ENCODE results near the gene ABHD6.
"Not testable (repeated sequence)": the region's sequence is repeated elsewhere in the genome, so short reads cannot be mapped to it uniquely, and the experiment has no call there.

The ABHD6 gene

DNA sequence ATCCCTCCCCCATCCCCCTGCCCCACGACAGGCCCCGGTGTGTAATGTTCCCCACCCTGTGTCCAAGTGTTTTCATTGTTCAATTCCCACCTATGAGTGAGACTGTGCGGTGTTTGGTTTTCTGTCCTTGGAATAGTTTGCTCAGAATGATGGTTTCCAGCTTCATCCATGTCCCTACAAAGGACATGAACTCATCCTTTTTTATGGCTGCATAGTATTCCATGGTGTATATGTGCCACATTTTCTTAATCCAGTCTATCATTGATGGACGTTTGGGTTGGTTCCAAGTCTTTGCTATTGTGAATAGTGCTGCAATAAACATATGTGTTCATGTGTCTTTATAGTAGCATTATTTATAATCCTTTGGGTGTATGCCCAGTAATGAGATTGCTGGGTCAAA is 5.3 kb downstream of the ABHD6 start:
- DNase-seq (ENCODE audit: low spot score), result not testable (repeated sequence)

DNA sequence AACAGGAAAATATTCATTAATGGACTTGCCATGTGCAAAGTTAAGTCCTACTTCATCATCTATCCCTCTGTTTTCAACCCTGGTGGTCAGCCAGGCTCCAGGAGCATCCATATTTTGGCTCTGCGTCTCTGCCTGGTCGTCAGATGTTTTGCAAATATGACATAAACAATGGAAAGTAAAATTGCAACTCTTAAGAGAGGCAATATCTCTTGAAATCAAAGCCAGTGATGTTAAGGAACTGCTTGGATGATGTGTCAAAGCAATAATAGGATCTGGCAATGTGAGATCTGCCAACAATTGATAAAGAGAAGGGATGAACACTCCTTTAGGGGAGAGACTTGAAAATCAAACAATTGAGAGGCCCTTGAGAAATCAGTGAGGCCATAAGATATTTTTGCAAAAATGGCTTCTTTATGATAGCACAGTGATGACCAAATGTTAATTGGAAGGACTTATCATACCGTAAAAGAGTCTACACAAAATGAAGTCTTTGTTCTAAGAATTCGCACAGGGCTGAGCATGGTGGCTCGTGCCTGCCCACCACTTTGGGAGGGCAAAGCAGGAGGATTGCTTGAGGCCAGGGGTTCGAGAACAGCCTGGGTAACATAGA is 6.5 kb downstream of the ABHD6 start:
- DNase-seq (ENCODE audit: low spot score), result no peak

DNA sequence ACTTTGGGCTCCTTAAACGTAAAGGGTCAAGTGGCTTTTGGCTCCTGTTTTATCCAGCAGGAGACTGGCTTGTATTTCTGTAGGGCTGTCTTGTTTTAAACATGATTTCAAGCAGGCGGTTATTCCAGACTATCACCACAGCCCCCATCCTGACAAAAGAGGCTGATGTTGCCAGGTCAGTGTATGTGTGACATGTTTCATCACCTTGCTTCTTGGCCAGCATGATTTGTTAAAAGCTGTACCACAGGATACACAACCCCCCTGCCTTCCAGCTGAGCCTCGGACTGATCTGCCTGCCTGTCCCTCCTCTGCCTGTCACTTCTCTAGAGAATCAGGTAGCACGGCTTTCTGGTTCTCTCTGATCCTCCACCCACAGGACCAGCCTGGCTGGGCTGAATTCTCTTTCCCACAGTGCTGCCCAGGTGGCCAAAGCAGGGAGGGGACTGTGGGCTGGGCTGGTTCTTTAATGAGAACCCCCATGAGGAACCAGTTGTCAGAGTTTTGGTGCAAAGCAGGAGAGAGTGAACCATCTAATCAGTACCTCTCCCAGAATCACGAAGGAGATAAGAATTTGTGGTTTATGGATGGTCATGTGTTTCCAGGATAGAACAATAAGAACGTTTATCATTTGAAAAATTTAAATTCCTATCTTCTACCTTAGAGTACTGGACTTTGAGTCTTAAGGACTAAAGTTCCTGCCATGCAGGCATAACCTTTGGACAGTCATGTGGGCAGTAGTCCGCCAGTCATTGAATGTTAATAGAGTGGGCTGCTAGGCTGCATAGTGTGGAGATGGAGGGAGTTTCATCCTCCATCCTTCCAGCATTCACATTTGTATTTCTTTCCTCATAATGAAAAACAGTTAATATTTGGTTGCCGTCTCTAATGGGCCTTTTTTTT is 8.8 kb downstream of the ABHD6 start:
- no peak for DNase-seq (ENCODE audit: low spot score)

DNA sequence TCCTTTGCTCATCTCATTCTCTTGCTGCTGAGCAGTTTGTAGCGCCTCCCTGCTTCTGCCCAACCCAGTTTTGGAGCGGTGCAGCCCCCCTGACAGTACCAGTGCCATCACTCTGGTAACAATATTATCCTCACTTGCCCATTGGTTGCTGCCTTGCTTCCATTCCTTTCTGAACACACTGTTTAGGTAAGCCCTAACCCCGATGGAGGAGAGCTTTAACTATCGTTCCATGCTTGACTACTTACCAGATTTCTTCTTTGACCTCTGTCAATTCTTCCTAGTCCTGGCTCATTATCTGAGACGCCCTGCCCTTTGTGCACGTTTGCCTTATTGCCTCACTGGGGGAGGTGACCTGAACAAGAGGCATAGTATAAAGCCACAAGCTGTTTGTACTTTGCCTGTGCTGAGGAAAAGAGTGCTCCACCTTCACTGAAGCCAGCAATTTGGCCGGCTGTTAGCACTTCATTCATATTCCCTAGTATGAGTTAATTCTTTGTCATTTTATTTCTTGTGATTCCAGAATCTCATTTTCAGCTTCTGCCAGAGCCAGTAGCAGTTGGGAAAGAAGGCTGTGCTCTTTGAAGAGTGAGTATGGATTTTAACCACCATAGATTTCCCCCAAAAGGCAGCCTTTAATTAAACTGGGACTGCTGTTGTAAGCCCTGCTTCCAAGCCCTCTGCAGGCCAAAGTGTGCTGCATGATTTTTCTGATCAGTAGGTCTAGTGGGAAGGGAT is 11.9 kb downstream of the ABHD6 start:
- DNase-seq (ENCODE audit: low spot score), result no peak

DNA sequence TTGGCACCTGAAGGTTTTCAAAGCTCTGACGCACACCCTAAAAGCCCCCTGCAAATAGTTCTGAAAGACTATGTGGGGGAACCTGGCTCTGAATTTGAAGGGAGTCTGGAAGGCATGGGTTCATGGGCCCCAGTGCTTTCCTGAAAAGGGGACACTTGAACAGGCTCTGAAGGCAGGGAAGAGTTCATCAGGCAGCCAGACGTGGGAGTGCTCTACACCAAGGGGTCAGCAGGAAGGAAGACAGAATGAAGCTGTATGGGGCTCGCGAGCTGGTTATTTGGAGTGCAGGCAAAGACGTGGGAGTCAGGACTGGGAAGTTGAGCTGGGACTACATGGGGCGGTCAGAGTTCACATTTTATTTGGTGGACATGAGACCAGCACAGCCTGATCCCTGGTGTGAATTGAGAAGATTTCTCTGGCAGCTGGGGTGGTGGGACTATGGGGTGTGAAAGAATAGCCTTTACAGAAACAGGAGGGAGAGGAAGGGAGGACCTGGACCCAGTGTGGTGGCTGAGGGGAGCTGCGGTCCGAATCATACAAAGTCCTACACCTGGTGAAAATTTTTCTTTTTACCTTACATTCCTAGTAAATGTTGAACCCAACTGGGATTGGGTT is 12.6 kb downstream of the ABHD6 start:
- no peak for DNase-seq (ENCODE audit: low spot score)

DNA sequence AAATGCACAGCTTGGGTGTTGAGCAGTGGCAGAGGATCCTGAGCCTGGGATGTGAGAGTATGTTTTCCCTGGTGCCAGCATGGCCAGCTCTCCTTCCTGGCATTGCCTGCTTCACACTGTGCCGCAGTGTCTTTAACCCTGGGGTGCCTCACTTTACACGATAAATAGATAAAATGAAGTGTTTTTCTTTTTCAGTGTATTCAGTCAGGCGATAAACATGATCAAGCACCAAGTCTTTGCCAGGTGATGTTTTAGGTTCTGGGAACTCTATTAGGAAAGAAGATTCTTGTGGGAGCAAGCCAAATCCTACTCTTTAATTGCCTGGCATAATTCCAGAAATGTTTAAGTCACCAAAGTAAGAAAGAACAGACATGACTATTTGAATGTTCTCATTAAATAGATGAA is 14.0 kb downstream of the ABHD6 start:
- DNase-seq (ENCODE audit: low spot score), result no peak

DNA sequence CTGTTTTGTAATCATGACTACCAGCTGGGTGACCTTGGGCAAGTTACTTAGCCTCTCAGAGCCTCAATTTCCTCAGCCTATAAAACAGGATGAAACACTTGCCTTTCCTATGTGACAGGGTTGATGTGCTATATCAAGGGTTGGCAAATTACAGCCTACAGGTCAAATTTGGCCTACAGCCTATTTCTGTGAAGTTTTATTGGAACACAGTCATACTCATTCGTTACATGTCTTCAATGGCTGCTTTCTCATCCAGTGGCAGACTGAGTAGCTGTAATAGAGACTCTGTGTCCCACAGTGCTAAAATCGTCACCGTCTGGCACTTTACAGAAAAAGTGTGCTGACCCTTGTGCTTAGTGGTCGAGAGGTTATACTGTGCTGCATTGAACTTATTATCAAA is 16.6 kb downstream of the ABHD6 start:
- no peak for DNase-seq (ENCODE audit: low spot score)

DNA sequence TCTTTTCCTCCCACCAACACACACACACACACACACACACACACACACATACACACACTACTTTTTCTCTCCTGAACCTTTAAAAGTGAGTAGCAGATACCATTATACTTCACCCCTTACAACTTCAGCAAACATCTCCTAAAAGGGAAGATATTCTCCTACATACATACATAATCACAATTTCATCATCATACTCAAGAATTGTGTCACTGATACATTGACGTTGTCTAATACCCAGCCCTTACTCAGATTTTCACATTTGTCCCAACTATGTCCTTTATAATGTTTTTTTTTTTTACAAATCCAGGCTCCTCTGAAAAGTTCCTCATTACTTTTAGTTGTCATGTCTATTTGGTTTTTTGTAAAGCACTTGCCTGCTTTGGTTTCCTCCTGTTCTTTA is 18.5 kb downstream of the ABHD6 start:
- no peak for DNase-seq (ENCODE audit: low spot score)

DNA sequence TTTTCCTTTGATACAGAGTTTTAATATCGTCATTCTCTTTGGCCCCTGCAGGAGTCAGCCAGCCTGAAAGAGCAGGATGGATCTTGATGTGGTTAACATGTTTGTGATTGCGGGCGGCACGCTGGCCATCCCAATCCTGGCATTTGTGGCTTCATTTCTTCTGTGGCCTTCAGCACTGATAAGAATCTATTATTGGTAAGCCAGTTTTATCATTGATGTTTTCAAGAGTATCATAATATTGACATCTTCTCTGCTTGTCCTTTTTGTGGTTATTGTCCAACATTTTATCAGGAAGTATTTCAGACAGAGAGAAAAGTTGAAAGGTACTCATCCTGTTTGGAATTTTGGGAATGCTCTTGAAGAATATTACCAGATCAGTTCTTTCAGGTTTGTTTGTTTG is 18.9 kb downstream of the ABHD6 start:
- DNase-seq (ENCODE audit: low spot score), result no peak

DNA sequence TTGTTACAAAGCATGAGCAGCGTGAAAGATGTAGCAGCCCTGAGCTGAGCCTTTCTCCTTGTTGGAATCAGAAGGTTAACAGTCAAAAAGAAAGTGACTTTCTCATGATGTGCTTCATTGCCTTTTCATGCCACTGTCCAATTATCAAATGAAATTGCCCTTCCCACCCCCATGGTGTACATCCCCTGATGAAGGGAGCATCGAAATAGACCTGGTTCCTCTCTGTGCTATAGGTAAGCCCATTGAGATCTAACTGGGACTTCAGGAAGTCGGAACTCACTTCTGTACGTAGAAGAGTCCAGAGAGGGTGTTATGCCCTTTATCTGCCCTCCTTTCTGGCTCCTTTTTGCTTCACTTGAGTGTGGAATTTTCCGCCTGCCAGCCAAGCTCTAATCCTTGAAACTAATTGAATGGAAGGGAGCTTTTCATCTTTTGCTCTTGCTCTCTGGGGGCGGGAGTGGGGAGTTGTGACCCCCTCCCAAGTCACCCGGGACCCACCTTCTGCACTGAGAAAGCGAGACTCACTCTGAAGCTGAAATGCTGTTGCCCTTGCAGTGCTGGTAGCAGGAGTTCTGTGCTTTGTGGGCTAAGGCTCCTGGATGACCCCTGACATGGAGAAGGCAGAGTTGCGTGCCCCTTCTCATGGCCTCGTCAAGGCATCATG is 20.9 kb downstream of the ABHD6 start:
- no peak for DNase-seq (ENCODE audit: low spot score)

DNA sequence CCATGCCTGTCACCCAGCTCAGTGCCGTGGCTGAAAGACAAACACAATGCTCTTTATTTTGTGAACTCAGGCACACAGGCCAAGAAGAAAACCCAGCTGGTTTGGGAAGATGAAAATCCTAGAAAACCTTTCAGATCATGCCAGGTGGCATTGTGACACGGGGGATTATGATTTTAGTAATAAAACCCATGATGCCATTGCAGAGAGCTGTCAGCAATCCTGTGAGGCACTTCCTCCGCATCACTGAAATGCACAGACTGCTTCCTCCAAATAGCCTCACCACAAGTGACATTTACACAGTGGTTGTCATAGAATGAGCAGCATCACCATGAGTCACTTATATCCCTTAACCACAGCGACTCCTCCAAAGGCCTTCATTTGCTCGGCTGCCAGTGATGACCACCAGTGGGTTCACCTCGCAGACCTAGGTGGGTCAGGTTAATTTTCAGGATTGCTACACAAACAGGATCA is 22.7 kb downstream of the ABHD6 start:
- DNase-seq (ENCODE audit: low spot score), result no peak

DNA sequence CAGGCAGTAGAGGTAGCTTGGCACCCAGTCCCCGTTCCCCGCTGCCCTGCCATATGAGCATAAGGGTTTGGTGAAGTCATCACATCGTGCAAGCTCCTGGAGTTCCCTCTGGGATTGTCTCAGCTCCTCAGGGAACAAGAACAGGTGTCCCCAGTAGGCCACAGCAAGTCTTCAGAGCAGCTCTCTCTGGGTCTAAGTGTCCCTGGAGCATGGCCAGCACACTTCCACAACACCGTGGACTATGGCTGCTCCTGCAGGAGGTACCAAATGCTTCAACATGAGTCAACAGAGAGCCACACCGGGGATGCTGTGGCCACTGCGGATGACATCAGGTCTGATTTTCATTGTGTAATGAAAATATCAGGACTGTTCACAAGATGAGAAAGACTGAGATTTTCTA is 23.1 kb downstream of the ABHD6 start:
- DNase-seq (ENCODE audit: low spot score), result no peak

DNA sequence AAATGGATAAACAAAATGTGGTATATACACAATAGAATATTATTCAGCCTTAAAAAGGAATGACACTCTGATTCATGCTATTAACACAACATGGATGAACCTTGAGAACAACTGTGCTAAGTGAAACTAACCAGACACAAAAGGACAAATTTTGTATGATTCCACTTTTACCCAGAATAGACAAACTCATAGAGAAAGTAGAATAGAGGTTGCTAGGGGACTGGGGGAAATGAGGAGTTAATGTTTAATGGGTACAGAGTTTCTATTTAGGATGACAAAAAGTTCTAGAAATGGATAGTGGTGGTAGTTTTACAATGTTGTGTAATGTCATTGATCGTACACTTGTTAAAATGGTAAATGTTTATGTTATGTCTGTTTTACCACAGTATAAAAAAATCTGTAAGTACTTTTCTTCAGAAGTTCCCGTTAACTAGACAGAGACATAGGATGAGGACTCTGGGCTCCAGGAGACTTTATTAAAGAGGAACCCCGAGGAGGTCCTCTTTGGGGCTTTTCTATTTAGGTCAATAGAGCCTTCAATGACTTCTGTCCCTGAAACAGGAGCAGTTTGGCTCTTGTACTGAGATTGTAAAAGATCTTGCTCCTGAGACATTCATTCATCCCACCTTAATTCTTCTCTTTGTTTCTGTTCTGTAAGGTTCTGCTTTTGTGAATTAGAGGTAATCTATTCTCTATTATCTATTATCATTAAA is 24.5 kb downstream of the ABHD6 start:
- DNase-seq (ENCODE audit: low spot score), result no peak

DNA sequence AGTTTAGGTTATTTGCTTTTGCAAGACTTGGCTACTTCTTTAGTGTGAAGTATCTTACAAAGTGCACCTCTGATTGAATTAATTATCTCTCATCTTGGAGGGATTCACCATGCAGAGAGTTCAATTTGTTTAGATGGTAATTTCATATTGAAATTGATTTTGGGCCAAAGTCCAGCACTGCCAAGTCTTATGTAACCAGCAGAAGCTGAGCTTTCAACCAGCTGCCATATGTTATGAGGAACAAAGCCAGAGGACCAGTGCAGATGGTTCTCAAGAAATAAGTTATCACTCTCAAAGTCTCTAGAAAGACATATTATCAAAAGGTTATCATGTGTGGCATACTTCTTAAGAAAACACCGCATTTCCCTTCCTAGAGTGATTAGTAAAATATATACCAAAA is 29.0 kb downstream of the ABHD6 start:
- no peak for DNase-seq (ENCODE audit: low spot score)

DNA sequence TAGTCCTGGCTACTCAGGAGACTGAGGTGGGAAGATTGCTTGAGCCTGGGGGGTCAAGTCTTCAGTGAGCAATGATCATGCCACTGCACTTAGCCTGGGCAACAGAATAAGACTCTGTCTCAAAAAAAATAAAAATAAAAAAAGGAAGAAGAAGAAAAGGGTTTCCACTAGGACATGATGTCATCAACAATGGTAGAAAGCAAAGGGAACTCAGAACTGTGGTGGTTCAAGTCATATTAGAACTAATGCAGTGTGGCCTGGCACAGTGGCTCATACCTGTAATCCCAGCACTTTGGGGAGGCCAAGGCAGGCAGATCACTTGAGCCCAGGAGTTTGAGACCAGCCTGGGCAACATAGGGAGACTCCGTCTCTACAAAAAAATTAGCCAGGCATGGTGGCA is 30.0 kb downstream of the ABHD6 start:
- DNase-seq (ENCODE audit: low spot score), result not testable (repeated sequence)

DNA sequence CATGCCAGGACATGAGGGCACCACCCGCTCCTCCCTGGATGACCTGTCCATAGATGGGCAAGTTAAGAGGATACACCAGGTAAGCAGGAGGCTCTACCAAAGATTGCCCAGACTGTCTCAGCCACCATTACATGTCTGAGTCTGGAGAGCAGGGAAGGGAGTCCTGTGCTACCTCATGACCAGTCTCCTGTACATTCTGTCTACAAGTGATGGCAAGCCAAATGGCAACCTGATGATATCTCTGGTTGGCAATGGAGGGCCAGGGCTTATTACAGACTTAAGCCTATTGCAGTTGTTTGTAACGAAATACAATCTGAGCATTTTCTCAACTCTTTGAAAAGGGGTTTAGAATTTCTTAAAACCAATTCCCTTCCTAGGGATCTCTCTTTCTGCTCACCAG is 31.8 kb downstream of the ABHD6 start:
- DNase-seq (ENCODE audit: low spot score), result no peak

DNA sequence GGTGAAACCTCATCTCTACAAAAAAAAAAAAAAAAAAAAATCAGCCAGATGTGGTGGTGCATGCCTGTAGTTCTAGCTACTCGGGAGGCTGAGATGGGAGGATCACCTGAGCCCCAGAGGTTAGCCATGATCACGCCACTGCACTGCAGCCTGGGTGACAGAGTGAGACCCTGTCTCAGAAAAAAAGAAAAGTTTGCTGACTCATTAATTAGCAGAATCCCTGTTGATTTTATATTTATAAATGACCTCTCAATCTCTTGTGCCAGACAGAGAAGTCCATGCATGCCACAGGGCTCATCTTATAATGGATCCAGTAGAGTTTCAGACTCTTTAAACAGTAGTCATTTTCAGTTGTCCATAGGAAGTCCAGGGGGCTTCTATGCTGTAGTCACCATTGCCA is 32.9 kb downstream of the ABHD6 start:
- no peak for DNase-seq (ENCODE audit: low spot score)

DNA sequence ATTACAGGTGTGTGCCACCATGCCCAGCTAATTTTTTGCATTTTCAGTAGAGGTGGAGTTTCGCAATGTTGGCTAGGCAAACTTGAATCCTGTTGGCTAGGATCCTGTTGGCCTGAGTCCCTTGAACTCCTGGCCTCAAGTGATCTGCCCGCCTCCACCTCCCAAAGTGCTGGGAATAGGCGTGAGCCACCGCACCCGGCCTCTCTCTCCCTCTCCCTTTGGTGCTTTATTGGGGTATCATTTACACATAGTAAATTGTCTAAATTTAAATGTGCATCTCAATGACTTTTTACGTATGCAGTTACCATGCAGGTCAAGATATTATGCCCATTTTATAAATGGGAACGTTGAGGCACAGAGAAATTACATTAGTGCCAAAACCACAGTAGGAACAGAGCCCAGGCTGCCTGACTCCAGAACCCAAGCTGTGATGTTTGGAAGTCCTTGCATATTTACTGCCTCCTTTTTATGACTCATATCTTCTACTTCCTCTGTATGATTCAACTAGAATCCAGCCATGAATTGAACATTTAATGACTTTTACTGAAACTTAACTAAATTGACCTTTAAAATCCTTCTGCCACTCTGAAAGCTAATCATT is 34.4 kb downstream of the ABHD6 start:
- DNase-seq (ENCODE audit: low spot score), result no peak

DNA sequence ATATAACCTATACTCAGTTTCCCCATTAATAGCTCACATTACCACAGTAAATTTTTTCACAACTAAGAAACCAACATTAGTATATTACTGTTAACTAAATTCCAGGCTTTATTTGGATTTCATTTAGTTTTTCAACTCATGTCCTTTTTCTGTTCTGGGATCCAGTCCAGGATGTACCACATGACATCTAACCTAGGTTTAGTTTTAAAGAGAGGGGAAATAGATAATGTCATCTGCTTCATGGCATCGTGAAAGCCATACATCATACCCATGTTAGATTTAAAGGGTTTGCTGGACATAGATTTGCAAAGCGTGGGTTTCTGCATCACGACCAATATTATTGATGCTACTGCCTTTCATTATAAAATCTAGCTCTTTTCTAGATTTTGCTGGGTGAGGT is 35.3 kb downstream of the ABHD6 start:
- DNase-seq (ENCODE audit: low spot score), result no peak

DNA sequence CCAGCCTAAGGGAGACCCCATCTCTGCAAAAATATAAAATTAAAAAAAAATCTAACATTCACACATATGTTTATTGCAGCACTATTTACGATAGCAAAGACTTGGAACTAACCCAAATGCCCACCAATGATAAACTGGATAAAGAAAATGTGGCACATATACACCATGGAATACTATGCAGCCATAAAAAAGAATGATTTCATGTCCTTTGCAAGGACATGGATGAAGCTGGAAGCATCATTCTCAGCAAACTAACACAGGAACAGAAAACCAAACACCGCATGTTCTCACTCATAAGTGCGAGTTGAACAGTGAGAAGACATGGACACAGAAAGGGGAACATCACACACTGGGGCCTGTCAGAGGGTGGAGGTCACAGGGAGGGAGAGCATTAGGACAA is 35.8 kb downstream of the ABHD6 start:
- not testable (repeated sequence) for DNase-seq (ENCODE audit: low spot score)

Measured in hematopoietic multipotent progenitor cell treated with erythropoietin and hydrocortisone succinate and interleukin-3 and kit ligand, for 15 days (in vitro differentiated cells).